ENCODE measurements around the gene ANKFN1.

ANKFN1 gene

DNA sequence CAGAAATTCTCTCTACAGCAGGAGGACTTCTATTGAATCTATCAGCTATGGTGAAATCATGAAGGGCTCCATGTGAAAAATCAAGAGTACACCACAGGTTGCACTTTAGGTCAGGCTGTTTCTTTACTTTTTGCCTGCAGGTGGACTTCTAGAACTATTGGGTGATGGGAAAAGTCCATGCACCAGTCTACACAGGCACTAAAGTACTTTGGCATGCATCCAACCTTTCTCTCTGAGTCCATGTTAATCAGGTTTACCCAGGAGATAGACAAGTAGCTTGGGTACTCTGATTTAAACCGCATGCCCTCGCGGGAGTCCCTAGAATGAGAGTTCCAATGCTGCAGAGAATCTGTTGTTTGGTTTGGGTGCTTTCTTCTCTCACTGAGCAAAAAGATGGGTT is 9.1 kb upstream of the ANKFN1 start:
- DNase-seq: peak; percentile 98

DNA sequence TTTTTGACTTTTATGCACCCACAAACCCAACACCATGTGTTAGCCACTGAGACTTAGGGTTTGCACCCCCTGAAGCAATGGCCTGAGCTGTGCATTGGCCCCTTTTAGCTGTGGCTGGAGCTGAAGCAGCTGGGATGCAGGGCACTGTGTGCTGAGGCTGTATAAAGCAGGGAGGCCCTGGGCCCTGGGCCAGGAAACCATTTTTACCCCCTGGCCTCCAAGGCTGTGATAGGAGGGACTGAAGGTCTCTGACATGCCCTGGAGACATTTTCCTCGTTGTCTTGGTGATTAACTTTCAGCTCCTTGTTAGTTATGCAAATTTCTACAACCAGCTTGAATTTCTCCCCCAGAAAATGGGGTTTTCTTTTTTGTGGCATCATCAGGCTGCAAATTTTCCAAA is 6.7 kb upstream of the ANKFN1 start:
- no peak for DNase-seq

DNA sequence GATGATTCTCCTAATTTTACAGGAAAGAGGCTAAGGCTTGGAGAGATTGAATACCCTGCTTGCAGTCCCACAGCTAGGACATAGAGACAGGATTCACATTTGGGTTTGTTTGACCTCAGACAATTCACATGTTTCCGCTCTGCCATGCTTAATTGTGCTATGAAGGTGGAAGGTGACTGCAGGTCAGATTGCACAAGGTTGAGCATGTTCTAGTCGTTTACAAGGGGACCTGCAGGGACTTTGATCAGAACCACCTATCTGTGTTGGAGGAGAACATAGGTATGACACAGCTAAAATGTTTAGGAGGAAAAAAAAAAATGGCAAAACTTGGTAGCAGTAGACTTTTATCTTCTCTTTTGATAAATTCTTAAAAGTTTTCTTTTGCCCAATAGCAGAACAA is 4.9 kb upstream of the ANKFN1 start:
- DNase-seq: no peak

DNA sequence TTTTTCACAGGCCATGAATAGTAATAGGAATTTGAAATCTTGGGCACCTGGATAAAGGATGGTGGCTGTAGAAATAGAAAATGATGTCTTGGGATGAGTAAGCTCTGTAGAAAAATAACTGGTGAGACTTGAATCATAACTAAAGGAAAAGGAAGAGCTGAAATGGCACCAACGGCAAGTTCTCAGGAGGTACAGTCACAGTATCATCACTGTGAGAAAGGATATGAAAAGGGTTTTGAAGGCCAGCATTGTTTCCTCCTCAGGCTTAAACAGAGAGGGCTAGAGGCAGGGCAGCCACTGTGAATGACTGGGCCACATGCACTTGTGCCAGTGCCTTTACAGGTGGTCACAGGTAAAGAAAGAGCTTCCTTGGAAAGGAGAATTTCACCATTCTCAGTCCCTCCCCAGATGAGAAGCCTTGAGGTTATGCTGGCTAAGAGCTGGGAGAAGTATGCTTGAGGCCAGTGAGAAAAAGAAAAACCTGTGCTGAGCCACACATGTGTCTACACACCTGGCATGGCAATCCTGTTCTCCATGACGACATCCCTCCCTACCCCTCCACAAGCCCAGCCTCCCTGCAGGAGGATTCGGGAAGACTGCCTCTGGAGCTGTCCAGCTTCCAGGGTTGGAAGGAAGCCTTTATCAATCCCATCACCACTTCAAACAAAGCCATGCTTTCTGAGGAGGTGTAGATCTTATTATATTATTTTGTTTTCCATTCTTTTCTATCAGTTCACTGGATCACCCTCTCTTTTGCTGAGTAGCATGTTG is 3.8 kb upstream of the ANKFN1 start:
- no peak for DNase-seq

DNA sequence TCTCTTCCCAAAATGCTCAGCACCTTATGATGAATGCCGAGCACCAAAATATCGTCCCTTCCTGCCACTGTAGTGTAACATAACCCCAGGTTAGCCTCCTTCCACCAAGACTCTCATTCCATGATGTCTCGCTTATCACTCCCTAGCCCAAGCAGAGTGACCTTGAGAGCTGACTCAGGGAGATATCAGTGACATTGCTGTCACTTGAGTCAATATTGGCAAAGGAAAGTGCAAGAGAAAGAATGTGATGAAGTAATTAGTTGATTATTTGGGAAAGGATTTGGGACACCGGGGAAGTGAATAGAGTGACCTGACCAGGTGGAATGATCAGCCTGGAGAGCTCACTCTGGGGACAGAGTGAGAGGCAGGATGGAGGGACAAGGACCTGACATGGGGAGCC is 2.6 kb upstream of the ANKFN1 start:
- DNase-seq: no peak

DNA sequence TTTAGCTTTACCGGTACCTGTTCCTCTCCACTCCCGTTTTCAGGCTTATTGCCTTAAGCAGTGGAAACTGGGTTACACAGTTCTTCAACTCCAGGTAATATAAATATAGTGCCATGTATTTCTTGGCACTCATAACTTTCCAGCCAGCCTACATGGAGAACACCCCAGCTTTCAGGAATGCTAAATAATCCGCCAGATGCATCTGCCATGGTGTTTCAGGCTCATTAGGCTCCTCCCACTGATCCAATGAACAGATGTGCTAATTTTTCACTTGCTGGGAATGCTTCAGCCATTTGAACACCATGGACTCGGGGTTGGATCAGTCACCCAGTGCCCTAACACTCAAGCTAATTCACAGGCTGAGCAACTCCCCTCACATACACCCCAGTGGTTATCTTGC is 4.6 kb downstream of the ANKFN1 start:
- DNase-seq: no peak

DNA sequence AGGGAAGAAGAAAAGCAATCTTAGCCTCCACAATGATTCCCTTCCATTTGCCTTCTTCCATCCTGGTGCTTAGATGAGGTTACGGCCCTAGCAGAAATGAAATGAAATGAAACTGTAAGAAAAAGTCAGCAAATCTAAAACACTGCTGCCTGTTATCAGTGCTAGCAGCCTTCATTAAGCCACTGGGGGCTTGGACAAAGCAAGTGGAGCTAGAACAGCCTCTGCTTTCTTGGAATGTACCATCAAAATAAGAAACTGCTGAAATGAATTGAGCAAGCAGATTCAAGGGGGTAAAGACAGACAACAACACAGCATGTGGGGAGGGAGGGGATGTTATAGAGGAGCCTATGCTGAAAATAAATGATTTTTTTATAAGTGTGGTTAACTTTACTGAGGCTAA is 5.1 kb downstream of the ANKFN1 start:
- no peak for DNase-seq

DNA sequence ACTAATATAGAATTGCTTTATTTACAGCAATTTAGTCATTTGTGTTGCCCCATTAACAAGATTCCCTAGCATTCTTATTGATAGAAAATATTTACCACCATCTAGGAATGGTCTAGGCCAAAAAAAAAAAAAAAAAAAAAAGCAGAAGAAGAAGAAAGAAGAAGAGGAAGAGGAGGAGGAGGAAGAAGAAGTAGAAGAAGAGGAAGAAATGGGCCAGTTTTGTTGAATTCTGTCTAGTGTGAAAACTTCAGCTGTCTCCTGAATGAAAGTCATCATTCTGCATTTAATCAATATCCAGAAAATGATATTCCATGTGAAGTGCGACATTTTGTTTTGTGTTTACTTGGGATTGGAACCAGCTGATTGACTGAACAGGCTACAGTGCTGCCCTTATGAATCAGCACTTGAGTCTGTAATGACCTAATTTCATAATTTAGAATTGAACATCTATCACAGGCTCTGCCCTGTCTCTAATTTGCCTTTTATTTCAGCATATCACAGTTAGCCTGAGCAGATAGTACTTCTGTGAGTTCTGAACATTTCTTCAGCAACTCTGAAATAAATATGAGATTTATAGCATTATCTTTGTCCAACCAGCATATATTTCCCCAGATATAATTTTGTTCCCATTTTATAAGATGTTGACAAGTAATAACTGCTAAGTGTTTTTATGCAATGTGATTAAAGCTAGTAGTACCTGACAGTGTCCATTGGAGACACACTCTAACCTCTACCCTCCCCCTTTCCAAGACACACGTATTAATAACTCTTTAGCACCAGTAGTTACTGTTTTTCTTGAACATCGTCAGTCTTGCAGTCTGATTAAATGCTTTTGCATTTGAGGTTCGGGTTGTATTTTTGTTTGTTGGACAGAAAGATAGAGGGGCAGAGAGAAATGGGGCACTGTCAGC is 5.9 kb downstream of the ANKFN1 start:
- no peak for DNase-seq

DNA sequence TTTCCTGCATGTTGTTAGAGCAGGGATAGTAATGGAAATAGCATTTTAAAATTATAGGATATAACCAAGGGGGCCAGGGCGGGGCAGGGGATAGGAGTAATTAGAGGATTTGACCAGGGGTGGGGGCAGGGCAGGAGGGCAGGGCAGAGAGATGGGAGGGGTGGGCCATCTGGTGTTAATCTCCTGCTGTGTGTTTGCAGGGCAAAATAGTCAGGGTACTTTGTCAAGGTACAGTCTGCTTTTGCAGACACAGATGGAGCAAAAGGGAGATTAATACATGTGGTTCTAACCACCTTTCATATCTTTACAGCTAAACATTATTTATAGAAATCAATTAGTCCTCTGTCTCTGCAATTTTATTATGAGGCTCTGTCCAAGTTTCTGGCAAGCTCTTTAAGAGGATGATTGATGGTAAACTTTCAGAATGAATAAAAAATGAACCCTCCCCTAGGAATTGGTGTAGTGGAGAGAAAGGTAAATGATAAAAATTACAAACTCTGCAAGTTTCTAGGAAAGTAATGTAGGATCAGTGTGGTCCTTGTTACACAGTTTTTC is 6.6 kb downstream of the ANKFN1 start:
- DNase-seq: no peak

DNA sequence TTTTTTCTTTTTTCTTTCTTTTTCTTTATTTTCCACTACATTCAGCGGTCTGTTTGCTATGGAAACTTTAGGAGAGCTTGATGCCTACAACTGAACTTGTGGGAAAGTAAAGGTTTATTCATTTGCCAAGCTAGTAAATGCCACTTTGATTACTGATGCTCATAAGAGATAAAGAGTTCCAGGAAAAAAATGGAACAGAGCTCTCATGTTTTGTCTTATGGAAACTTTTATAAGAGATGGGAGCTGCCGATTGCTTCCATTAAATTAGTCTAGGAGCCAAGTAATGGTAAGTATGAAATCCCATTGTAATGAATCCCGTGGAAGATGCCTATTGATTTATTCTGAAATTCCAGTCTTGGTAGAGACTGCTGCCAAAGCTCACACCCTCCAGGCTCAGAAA is 7.1 kb downstream of the ANKFN1 start:
- DNase-seq: no peak

DNA sequence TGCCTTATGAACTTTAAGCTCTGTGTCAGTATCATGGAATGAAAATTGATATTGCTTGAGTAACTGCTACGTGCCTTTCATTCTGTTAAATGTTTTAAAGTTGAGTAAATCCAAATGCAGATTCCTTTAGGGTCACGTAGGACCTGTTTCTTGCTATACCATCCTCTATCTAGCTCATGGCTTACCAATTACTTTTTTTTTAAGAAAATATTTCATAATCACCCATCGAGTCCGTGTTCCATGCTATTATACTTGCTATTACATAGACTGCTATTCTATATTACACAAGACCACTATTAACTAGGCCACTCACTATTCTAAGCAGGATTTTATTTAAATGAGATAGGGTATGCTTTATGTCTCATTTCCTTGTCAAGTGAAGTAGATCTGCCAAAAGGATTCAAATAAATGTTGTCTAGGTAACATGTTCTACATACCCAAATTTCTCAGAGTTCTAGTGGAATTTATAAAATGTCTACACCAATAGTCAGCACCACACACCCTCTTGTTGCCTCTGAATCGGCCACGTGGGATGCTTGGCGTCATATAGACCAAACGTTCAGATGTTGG is 11.9 kb downstream of the ANKFN1 start:
- no peak for DNase-seq

DNA sequence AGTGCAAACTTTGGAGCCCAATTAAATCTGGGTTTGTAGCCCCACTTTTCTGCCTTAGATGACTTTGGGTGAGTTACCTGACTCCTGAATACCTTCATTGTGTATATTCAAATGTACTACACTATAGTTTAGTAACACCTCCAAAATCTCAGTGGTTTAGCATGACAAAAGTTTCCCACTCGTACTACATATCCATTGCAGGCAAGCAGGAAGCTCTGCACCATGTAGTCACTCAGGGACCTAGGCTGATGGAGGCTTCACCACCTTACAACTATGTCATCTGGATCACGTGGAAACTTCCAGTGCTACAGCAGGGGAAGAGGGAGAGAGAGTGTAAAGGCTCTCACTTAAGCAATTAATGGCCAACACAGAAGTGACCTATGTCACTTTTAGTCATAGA is 14.2 kb downstream of the ANKFN1 start:
- DNase-seq: no peak

DNA sequence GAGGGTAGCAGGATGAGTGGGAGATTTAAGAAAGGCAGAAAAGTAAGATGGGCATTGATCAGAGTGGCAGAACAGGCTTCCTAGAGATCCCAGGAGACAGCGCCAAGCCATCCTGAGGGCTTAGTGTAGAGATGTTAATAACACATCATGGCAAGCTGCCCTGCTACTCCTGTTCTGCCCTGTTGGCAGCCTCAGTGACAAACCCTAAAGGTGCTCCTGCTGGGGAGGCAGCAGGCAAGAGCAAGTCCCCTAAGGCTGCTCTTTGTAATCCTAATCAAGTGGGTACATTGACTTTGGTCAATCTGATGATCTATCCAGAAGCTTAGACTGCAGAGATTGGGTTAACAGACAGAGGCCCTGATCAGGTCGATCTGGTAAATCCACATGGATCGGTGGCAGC is 16.3 kb downstream of the ANKFN1 start:
- DNase-seq: no peak

DNA sequence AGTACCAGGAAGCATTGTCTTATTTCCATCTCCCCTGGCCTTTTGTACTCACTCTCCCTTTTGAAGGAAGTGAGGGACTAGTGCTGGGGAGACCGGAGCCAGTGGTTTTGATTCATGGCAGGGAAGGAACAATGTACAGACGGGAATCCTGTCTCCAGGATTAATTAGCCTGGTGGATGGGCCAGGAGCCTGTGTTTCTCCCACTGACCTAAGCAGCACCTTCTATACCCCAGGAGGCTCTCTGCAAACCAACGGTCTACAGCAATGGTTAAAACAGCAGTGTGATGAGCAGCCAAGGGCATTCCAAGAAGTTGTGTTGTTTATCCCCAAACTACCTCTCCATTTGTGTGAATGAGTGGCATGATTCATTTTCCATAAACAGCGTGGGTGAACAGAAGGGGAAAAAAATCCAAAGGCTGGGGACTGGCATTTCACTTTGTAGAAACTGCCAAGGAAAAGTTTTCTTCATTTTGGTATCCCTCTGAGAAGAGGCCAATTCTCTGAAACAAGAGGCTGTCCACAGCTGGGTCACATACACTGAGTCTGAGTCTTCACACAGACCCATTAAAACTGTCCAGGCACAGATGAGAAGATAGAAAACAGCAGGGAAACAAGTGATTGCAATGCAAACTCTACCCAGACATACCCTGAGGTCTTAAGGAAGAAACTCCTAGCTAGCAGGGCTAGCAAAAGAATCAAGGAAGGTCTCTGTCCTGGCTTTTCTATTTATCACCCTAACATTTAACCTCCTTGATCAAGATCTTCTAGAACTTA is 18.1 kb downstream of the ANKFN1 start:
- no peak for DNase-seq

DNA sequence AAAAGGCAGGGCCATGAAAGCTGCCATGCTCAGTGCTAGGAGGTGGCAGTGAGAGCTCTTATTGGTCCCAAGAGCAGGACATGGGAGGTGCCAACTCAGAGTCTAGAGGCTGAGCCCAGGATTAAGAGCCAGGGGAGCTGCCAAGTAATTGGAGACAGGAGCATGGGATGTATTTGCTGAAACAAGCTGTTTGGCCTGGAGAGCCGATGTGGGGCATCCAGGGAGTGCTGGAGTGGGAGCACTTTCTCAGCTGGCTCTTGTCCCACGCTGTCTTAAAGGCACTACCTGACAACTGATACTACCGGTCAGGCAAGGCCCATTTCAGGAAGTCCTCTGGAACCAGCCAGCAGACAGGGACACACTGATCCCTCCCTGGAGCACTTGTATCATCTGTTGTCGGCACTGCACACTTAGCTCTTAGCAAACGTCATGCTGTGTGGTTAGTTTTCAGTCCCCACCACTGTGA is 19.3 kb downstream of the ANKFN1 start:
- peak; percentile 98 for DNase-seq

DNA sequence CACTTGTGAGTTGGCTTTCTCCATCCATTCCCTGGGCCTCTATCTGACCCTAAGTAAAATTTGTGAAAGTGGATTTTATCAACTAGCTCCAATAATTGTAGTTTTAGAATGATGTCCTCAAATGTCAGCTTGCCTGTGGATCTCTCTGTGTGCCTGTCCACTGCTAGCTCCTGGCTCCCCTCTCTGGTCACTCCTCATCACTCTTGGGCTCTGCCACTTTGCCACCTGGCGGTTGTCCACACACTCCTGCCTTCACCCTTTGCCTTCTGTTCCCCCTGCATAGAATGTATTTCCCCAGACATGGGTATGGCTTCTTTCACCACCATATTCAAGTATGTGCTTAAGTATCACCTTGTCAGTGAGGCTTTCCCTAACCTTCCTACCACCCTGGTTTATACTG is 19.8 kb downstream of the ANKFN1 start:
- DNase-seq: peak; percentile 76

DNA sequence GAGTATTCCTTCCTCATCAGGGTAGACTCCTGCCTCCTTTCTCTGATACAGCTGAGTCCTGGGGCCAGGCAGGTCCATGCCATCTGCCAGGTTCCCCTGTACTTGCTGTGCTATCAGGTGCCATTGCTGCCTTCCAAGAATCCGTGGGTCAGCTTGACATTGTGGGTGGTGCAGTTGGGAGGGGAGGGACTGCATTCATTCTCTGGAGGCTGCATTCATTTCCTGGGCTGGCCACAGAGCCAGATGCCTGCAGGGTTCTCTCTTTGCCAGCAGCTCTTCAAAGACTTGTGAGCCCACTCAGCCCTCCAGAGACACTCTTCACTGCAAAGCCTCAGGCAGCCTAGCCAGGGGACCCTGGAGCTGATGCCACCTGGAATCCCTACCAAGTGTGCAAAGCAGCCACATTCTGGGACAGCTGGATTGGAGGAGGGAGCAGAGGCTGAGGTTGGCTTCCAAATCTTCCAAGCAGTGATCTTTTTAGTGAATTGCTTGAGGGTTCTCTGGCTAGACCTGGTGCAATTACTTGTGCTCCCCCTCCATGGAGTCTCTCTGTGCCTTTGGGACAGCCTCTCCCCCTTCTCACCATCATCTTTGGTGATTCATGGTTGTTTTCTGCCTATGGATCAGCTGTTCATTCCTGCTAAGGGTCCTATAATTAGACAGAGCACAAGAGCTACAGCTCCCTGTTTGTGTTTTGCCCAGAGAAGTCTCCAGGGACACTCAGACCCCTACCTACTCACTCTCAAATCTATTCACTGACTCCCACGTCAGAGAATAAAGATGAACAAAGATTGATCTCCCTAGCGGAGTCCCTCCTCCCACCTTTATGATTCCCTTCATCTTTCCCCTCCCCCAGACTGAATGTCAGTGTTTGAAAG is 20.9 kb downstream of the ANKFN1 start:
- no peak for DNase-seq

DNA sequence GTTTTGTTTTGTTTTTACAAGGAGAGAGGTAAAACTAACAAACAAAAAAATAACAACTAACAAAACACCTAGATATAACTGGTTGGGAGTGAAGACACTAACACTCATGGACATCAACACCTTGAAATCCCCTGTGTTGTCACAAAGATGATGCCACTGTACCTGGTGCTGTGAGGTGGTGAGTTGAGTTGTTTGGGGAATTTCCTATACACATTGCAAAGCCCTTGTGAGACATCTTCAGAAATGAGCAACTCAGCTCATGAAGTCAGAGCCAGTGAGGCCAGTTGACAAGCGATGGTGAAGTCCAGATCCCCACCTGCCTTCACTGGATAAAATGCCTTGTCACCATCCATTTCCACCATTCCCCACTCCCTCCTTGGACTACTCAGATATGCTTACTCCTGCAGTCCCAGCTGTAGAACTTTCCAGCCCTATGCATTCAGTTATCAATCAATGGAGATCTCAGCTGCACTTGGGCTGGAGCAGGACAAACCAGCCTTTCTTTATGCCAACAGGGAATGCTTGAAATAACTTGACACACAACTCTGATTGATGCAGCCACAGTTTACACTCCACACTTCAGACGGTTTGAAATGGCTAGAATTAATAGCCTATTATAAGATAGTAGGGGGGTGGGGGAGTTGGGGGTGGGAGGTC is 22.2 kb downstream of the ANKFN1 start:
- DNase-seq: no peak

DNA sequence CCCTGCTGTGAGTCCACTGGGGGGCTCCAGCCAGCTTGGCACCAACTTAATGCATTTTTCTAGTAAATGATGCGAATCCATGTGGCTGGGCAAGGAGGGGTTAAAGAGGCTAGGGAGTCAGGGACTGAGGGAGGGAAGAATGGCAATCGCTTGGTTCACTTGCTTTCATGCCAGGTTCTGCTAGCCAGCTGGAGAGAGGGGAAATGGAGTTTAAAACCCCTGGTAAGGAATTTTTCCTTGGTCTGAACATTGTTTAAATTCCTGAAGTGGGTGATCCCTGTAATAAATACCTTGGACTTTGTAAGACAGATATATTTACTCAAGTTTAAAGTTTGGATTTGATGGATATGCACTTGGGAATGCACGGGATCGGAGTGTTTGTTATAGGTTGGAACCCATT is 22.8 kb downstream of the ANKFN1 start:
- no peak for DNase-seq

DNA sequence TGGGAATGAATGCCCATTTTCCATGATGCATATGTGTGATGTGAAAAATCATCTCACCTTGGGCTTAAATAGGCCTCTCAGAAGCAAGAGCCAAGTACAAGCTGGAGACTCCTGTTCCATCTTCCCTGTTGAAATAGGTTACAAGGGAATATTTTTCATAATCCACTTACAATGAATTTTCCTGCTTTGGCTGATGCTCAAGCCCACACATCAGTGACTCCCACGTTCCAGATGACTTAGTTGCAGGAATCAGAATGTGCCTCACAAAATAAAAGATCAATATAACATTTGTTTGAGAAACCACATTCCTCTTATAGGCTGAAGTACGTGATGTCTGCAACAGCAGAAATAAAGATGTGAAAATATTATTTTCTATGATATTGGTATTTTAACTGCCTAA is 24.1 kb downstream of the ANKFN1 start:
- no peak for DNase-seq

DNA sequence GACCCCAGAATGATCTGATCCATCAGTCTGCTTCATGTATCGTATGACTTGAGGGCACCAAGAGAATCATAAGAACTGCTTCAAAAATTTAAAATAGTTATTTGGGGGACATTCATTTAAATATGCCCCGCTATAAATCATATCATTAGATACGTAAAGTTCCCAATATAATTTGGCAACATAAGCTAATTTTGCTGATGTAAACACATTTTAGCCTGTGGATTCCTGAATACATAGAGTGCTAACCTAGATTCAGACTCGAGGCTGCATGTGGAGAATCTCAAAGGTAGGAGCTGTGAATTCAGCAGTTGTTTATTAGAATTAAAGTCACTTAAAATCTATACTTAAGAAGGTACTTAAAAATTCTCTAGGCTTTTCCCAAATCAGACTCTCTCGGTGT is 24.9 kb downstream of the ANKFN1 start:
- no peak for DNase-seq
